Fibroblast of lung (primary cell): ENCODE results near the gene RNASE2.
"Not testable (repeated sequence)": the region's sequence is repeated elsewhere in the genome, so short reads cannot be mapped to it uniquely, and the experiment has no call there.

Experiments
- CTCF ChIP-seq, 2 donors: IDR thresholded peaks in 1 of 2; conservative IDR thresholded peaks in 1 of 2; 1 replicate in 1 of 2; 2 replicates in 1 of 2; pipeline ENCODE4 v1.5.1; 2011 to 2012; ENCODE audit warnings: low read length in 2 of 2, control low read depth in 1 of 2, inconsistent platforms in 1 of 2, low read depth in 1 of 2, mild to moderate bottlenecking in 1 of 2
- EZH2 ChIP-seq: IDR thresholded peaks from 2 replicates; pipeline ENCODE4 v1.5.1; 2012; ENCODE audit warnings: low read length, control low read depth, mild to moderate bottlenecking; ENCODE audit errors: missing control alignments

- not testable (repeated sequence) for TF ChIP-seq CTCF (conservative IDR thresholded peaks at IDR 0.05 in 1 of 2, IDR thresholded peaks at IDR 0.05 in 1 of 2; ENCODE audit: low read depth in 1 of 2, low read length in 2 of 2); EZH2
Observed at GRCh38 chr14:20919038-20919756, 36.1 kb upstream of the RNASE2 start.
